GM12878 (cell line): ENCODE data around the gene ZNF44. TPM values are rescaled to one million over a fixed set of nuclear protein-coding genes. Genes with fewer than 3 reads are reported as not detected.
A peak's percentile ranks its signal among the peaks of the same experiment; 100 is the strongest.

Experiments used
- ATAC-seq: fragments of 200-7000 bp; cut with Tn5 transposase; 3 replicates; pipeline ENCODE4 v1.9.1; 2020; ENCODE audit warnings: mild to moderate bottlenecking, moderate library complexity
- BruUV-seq: library from RNA; stranded (reverse); fragments of 400-500 nt; replicated peaks from 2 replicates; lab custom pipeline; 2021; lab: Mats Ljungman, UMichigan
- CTCF ChIA-PET: fragments of 300-600 bp; sonication (Branson Sonifier 250); formaldehyde crosslinking; extraction: SDS; loops from one replicate; lab custom pipeline; 2021; ENCODE audit warnings: inconsistent platforms; lab: Yijun Ruan, JAX
- POLR2A ChIA-PET: fragments of 350-600 bp; formaldehyde crosslinking; extraction: SDS; loops from one replicate; lab custom pipeline; 2021; ENCODE audit warnings: inconsistent platforms; lab: Charles Lee
- RAD21 ChIA-PET: fragments of 300-600 bp; sonication (Branson Sonifier 250); formaldehyde crosslinking; loops from one replicate; lab custom pipeline; 2023; ENCODE audit warnings: antibody characterized with exemption; ENCODE audit not compliant: unreplicated experiment; lab: Charles Lee
- SMC1A ChIA-PET: fragments of 300-600 bp; sonication (Branson Sonifier 250); formaldehyde crosslinking; loops from one replicate; lab custom pipeline; 2023; ENCODE audit not compliant: unreplicated experiment, uncharacterized antibody; lab: Charles Lee
- DNase-seq: peaks from one replicate; pipeline ENCODE4 v3.0.0-alpha.2; 2011; ENCODE audit warnings: low read depth, low spot score
- FAIRE-seq: peaks from 3 replicates; lab custom pipeline; 2011; peaks lifted over from hg19 to GRCh38; lab: Jason Lieb, UNC
- H2AFZ ChIP-seq: 2 replicates; pipeline ENCODE4 v1.6.0; 2011; ENCODE audit warnings: low read depth, low read length, control low read depth; ENCODE audit not compliant: control insufficient read depth
- H3K27ac ChIP-seq: 2 replicates; pipeline ENCODE4 v1.5.1; 2011; ENCODE audit warnings: control low read depth; ENCODE audit not compliant: control insufficient read depth, insufficient read depth
- H3K27me3 ChIP-seq, 2 experiments: replicated peaks in 1 of 2; 2 replicates each; pipeline versions ENCODE4 v1.6.0 to v1.6.1; 2011; ENCODE audit warnings: low read length in 1 of 2; ENCODE audit not compliant: control insufficient read depth in 2 of 2, insufficient read depth in 2 of 2
- H3K36me3 ChIP-seq, 2 experiments: 2 replicates each; pipeline ENCODE4 v1.5.1; 2011; ENCODE audit warnings: low read length in 1 of 2; ENCODE audit not compliant: control insufficient read depth in 2 of 2, insufficient read depth in 2 of 2
- H3K4me1 ChIP-seq: 2 replicates; pipeline ENCODE4 v1.6.1; 2011; ENCODE audit warnings: mild to moderate bottlenecking, low read length, moderate library complexity, mixed read lengths; ENCODE audit not compliant: control insufficient read depth, insufficient read depth
- H3K4me2 ChIP-seq: 2 replicates; pipeline ENCODE4 v1.6.0; 2011; ENCODE audit warnings: control low read depth; ENCODE audit not compliant: control insufficient read depth, insufficient read depth
- H3K4me3 ChIP-seq: fragments of 200-600 bp; sonication (generic); 2 replicates; pipeline ENCODE4 v1.5.1; 2016
- H3K79me2 ChIP-seq: 2 replicates; pipeline ENCODE4 v1.6.0; 2011; ENCODE audit warnings: low read length; ENCODE audit not compliant: control insufficient read depth, insufficient read depth
- H3K9ac ChIP-seq: 2 replicates; pipeline ENCODE4 v1.8.0; 2011; ENCODE audit warnings: low read length, control low read depth, mixed read lengths; ENCODE audit not compliant: control insufficient read depth, insufficient read depth
- H3K9me3 ChIP-seq: replicated peaks from 3 replicates; pipeline ENCODE4 v1.5.1; 2011; ENCODE audit warnings: mild to moderate bottlenecking, low read length; ENCODE audit not compliant: control insufficient read depth, insufficient read depth
- H4K20me1 ChIP-seq: 2 replicates; pipeline ENCODE4 v1.6.0; 2011; ENCODE audit not compliant: control insufficient read depth, insufficient read depth
- CHD1 ChIP-seq: IDR thresholded peaks from 2 replicates; pipeline ENCODE4 v1.6.1; 2012; ENCODE audit warnings: low read depth, low read length, improper control_type of control experiment
- EZH2 ChIP-seq: IDR thresholded peaks from 2 replicates; pipeline ENCODE4 v1.6.1; 2012; ENCODE audit warnings: low read depth, mild to moderate bottlenecking, control low read depth, inconsistent platforms, low read length, borderline replicate concordance; ENCODE audit not compliant: control insufficient read depth
- HCFC1 ChIP-seq: fragments of 150-350 bp; IDR thresholded peaks from 2 replicates; pipeline ENCODE4 v1.6.1; 2014; ENCODE audit warnings: low read length
- RAD21 ChIP-seq: IDR thresholded peaks from 2 replicates; pipeline ENCODE4 v1.6.1; 2011; ENCODE audit warnings: mild to moderate bottlenecking, low read depth, low read length, moderate library complexity; ENCODE audit not compliant: insufficient read depth
- TBL1XR1 ChIP-seq: IDR thresholded peaks from 2 replicates; pipeline ENCODE4 v1.6.1; 2012; ENCODE audit warnings: low read depth, low read length, improper control_type of control experiment
- WGBS: methylation state at CpG from one replicate; pipeline ENCODE4 v1.1.6; 2016; ENCODE audit warnings: low lambda C conversion rate; ENCODE audit not compliant: insufficient replicate concordance, insufficient coverage; ENCODE audit errors: missing lambda C conversion rate; 5-methylcytosine and 5-hydroxymethylcytosine counted together
- in situ Hi-C: fragments of 300-500 bp; cut with MboI; formaldehyde crosslinking; loops from 9 replicates; pipeline ENCODE4 v1.14.3; 2018; ENCODE audit warnings: mixed read lengths
- intact Hi-C: fragments of 100-400 bp; cut with micrococcal nuclease; formaldehyde crosslinking; loops from one replicate; pipeline ENCODE4 v1.14.2; 2022; ENCODE audit not compliant: unreplicated experiment
- polyA plus RNA-seq, 11 experiments: library from polyadenylated mRNA; depleted of rRNA in 4 of 11; unstranded in 6 of 11; stranded (reverse) in 5 of 11; fragments of >200 nt; fragmentation: Nextera tagmentation in 4 of 11; fragmentation: Illumina TruSeq in 1 of 11; extraction: Ambion mirVana in 4 of 11; extraction: Trizol in 1 of 11; gene quantifications; 1 replicate in 1 of 11; 2 replicates in 10 of 11; pipeline versions ENCODE4 v1.2.1 to v1.2.3, GENCODE V29; 2011 to 2016; ENCODE audit warnings: inconsistent platforms in 2 of 11, missing spikeins in 2 of 11, low read depth in 1 of 11
- total RNA-seq, 4 experiments: library from RNA; depleted of rRNA in 3 of 4; stranded (reverse); fragments of >200 nt in 3 of 4; fragmentation: Illumina TruSeq in 1 of 4; extraction: Trizol in 1 of 4; gene quantifications; 2 replicates each; pipeline versions ENCODE4 v1.2.1 to v1.2.3, GENCODE V29; 2013 to 2021
- TF ChIP-seq, protein P1 (sequence below): fragments of 450-650 bp; formaldehyde crosslinking; IDR thresholded peaks from 2 replicates; pipeline ENCODE4 v1.4.0; 2022; ENCODE audit warnings: mild to moderate bottlenecking, moderate library complexity
- TF ChIP-seq, protein P2 (sequence below): IDR thresholded peaks from 2 replicates; pipeline ENCODE4 v1.6.1; 2012; ENCODE audit warnings: mild to moderate bottlenecking, low read depth, low read length
- TF ChIP-seq, protein P3 (sequence below): fragments of 450-650 bp; IDR thresholded peaks from 2 replicates; pipeline ENCODE4 v1.6.1; 2016; ENCODE audit warnings: mild to moderate bottlenecking, moderate library complexity, borderline replicate concordance
- TF ChIP-seq, protein P4 (sequence below), 3 experiments: IDR thresholded peaks in 2 of 3; conservative IDR thresholded peaks in 1 of 3; 2 replicates each; pipeline ENCODE4 v1.5.1; 2011; ENCODE audit warnings: low read depth in 3 of 3, low read length in 3 of 3, mild to moderate bottlenecking in 3 of 3, control low read depth in 2 of 3, moderate library complexity in 2 of 3, inconsistent platforms in 1 of 3, mixed read lengths in 1 of 3; ENCODE audit not compliant: control insufficient read depth in 2 of 3, insufficient read depth in 1 of 3; ENCODE audit errors: extremely low read depth in 1 of 3

The ZNF44 gene
- total and polyA plus RNA-seq, 10 of the 15 experiments (the other 5 are each of a cell fraction or from before 2014, with no cell fraction given): 3.7 to 11.3 (median 5.4) TPM

DNA sequence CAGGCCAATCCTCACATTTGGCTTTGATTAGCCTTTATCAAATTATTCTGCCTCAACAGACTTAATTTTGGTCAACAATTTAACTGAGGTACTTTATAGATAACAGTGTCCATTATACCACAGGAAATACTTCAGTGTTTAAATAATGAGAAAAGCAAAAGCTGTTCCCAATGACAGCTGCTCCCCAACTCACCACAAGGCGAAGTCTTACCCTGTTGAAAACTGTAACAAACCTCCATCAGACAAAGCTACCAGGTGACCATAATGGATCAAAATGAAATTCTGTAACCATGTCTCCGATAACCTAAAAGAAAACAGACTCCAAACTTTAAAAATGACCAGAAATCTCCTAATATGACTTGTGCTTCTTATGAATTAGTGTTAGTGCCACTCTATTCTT lies 50.3 kb downstream of the ZNF44 start:
- no peak for FAIRE-seq

More for the DNA sequence above, 50.3 kb downstream of the ZNF44 start:
- Histone ChIP-seq H3K9me3 (peaks cover 14% of the 10 kb centered on the region), H3K27ac (no peak overlapping the region), H3K27me3 (no peaks in the 10 kb centered on the region), H3K4me2 (no peak overlapping the region), H3K9ac (no peak overlapping the region), H3K4me3 (no peak overlapping the region), H3K79me2 (no peaks in the 10 kb centered on the region), H2AFZ (no peak overlapping the region), H3K4me1 (no peaks in the 10 kb centered on the region), H4K20me1 (no peaks in the 10 kb centered on the region), H3K36me3 (no peaks in the 10 kb centered on the region; a peak in 1 of 4 replicates)
- ATAC-seq (no peak), DNase-seq (no peak)
- TF ChIP-seq, protein P1, sequence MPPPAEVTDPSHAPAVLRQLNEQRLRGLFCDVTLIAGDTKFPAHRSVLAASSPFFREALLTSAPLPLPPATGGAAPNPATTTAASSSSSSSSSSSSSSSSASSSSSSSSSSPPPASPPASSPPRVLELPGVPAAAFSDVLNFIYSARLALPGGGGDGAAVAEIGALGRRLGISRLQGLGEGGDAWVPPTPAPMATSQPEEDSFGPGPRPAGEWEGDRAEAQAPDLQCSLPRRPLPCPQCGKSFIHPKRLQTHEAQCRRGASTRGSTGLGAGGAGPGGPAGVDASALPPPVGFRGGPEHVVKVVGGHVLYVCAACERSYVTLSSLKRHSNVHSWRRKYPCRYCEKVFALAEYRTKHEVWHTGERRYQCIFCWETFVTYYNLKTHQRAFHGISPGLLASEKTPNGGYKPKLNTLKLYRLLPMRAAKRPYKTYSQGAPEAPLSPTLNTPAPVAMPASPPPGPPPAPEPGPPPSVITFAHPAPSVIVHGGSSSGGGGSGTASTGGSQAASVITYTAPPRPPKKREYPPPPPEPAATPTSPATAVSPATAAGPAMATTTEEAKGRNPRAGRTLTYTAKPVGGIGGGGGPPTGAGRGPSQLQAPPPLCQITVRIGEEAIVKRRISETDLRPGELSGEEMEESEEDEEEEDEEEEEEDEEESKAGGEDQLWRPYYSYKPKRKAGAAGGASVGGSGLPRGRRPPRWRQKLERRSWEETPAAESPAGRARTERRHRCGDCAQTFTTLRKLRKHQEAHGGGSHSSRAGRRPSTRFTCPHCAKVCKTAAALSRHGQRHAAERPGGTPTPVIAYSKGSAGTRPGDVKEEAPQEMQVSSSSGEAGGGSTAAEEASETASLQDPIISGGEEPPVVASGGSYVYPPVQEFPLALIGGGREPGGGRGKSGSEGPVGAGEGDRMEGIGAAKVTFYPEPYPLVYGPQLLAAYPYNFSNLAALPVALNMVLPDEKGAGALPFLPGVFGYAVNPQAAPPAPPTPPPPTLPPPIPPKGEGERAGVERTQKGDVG (CRISPR knock-in tag): no peak
- TF ChIP-seq, protein P2, sequence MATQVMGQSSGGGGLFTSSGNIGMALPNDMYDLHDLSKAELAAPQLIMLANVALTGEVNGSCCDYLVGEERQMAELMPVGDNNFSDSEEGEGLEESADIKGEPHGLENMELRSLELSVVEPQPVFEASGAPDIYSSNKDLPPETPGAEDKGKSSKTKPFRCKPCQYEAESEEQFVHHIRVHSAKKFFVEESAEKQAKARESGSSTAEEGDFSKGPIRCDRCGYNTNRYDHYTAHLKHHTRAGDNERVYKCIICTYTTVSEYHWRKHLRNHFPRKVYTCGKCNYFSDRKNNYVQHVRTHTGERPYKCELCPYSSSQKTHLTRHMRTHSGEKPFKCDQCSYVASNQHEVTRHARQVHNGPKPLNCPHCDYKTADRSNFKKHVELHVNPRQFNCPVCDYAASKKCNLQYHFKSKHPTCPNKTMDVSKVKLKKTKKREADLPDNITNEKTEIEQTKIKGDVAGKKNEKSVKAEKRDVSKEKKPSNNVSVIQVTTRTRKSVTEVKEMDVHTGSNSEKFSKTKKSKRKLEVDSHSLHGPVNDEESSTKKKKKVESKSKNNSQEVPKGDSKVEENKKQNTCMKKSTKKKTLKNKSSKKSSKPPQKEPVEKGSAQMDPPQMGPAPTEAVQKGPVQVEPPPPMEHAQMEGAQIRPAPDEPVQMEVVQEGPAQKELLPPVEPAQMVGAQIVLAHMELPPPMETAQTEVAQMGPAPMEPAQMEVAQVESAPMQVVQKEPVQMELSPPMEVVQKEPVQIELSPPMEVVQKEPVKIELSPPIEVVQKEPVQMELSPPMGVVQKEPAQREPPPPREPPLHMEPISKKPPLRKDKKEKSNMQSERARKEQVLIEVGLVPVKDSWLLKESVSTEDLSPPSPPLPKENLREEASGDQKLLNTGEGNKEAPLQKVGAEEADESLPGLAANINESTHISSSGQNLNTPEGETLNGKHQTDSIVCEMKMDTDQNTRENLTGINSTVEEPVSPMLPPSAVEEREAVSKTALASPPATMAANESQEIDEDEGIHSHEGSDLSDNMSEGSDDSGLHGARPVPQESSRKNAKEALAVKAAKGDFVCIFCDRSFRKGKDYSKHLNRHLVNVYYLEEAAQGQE: no peak
- TF ChIP-seq, protein P3, sequence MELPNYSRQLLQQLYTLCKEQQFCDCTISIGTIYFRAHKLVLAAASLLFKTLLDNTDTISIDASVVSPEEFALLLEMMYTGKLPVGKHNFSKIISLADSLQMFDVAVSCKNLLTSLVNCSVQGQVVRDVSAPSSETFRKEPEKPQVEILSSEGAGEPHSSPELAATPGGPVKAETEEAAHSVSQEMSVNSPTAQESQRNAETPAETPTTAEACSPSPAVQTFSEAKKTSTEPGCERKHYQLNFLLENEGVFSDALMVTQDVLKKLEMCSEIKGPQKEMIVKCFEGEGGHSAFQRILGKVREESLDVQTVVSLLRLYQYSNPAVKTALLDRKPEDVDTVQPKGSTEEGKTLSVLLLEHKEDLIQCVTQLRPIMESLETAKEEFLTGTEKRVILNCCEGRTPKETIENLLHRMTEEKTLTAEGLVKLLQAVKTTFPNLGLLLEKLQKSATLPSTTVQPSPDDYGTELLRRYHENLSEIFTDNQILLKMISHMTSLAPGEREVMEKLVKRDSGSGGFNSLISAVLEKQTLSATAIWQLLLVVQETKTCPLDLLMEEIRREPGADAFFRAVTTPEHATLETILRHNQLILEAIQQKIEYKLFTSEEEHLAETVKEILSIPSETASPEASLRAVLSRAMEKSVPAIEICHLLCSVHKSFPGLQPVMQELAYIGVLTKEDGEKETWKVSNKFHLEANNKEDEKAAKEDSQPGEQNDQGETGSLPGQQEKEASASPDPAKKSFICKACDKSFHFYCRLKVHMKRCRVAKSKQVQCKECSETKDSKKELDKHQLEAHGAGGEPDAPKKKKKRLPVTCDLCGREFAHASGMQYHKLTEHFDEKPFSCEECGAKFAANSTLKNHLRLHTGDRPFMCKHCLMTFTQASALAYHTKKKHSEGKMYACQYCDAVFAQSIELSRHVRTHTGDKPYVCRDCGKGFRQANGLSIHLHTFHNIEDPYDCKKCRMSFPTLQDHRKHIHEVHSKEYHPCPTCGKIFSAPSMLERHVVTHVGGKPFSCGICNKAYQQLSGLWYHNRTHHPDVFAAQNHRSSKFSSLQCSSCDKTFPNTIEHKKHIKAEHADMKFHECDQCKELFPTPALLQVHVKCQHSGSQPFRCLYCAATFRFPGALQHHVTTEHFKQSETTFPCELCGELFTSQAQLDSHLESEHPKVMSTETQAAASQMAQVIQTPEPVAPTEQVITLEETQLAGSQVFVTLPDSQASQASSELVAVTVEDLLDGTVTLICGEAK: no peak
- TF ChIP-seq CHD1: no peak
- TF ChIP-seq TBL1XR1: no peak
- TF ChIP-seq HCFC1: no peak
- TF ChIP-seq, protein P4, sequence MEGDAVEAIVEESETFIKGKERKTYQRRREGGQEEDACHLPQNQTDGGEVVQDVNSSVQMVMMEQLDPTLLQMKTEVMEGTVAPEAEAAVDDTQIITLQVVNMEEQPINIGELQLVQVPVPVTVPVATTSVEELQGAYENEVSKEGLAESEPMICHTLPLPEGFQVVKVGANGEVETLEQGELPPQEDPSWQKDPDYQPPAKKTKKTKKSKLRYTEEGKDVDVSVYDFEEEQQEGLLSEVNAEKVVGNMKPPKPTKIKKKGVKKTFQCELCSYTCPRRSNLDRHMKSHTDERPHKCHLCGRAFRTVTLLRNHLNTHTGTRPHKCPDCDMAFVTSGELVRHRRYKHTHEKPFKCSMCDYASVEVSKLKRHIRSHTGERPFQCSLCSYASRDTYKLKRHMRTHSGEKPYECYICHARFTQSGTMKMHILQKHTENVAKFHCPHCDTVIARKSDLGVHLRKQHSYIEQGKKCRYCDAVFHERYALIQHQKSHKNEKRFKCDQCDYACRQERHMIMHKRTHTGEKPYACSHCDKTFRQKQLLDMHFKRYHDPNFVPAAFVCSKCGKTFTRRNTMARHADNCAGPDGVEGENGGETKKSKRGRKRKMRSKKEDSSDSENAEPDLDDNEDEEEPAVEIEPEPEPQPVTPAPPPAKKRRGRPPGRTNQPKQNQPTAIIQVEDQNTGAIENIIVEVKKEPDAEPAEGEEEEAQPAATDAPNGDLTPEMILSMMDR (IDR thresholded peaks at IDR 0.05 in 2 of 3, conservative IDR thresholded peaks at IDR 0.05 in 1 of 3; ENCODE audit: control insufficient read depth in 2 of 3, extremely low read depth in 1 of 3, insufficient read depth in 1 of 3, low read depth in 3 of 3, low read length in 3 of 3): peak in 1 of 3 experiments; percentile 9; a peak in 1 of 6 replicates
- peak; percentile 24; the same call in 1 of the 2 replicates for TF ChIP-seq RAD21
- TF ChIP-seq EZH2: no peak
- POLR2A ChIA-PET: interaction anchor here (0.5 kb wide), 1 partner anchor 11 kb away, joined by 4 read pairs; no protein-coding TSS in a partner anchor
- in situ Hi-C loops (no loop called here), intact Hi-C loops (no loop called here)
- SMC1A ChIA-PET: no interaction called here
- RAD21 ChIA-PET: no interaction called here
- WGBS: 75% methylated on average over 2 of the region's 2 CpGs
- CTCF ChIA-PET: no interaction called here
- BruUV-seq: no TSS peak
